Measurements from ENCODE around the gene CENPX.

The CENPX gene

GRCh38 chr17:82055023-82055964 lies 32.6 kb upstream of the CENPX start:
- DNase-seq: no peak

- no peak for DNase-seq
Observed at GRCh38 chr17:82054351-82055022, 31.8 kb upstream of the CENPX start.

DNA sequence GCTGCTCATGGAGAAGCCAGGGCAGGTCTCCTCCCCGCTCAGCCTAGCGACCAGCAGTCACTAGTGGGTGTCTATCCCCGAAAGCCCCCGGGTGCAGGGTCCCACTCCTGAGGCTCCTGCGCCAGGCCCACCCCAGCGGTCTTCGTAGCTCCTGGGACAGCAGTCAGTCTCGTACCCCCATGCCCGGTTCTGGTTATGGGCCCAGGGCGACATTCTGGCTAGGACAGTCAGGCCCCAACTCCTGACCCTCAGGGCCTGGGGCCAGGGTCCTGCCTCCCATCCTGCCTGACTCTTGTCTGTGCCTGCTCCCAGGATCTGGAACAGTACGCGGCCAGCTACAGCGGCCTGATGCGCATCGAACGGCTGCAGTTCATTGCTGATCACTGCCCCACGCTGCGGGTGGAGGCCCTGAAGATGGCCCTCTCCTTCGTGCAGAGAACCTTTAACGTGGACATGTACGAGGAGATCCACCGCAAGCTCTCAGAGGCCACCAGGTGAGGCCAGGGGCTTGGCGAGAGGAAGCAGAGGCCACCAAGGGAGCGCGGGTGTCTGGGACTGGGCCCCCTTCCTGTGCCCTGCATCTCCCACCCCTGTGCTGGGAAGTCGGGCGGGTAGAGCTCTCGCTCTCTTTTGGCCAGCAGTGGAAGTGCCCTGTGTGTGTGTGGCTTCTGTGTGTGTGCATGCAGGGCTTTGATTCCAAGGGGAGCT lies 31.0 kb upstream of the CENPX start:
- no peak for DNase-seq

GRCh38 chr17:82053130-82053529 lies 30.5 kb upstream of the CENPX start:
- DNase-seq: no peak

GRCh38 chr17:82052638-82053059 lies 30.0 kb upstream of the CENPX start:
- no peak for DNase-seq

GRCh38 chr17:82051776-82052637 lies 29.3 kb upstream of the CENPX start, which contains the start of the genes GPS1 and RFNG:
Gene GPS1, plus strand, starts transcription at chr17:82051898. Its CDS starts 34 bp downstream, at chr17:82051932.
Gene RFNG, minus strand, starts transcription at chr17:82051811. Its CDS starts 45 bp downstream, at chr17:82051766.
- DNase-seq: peak; percentile 75 to 79

DNA sequence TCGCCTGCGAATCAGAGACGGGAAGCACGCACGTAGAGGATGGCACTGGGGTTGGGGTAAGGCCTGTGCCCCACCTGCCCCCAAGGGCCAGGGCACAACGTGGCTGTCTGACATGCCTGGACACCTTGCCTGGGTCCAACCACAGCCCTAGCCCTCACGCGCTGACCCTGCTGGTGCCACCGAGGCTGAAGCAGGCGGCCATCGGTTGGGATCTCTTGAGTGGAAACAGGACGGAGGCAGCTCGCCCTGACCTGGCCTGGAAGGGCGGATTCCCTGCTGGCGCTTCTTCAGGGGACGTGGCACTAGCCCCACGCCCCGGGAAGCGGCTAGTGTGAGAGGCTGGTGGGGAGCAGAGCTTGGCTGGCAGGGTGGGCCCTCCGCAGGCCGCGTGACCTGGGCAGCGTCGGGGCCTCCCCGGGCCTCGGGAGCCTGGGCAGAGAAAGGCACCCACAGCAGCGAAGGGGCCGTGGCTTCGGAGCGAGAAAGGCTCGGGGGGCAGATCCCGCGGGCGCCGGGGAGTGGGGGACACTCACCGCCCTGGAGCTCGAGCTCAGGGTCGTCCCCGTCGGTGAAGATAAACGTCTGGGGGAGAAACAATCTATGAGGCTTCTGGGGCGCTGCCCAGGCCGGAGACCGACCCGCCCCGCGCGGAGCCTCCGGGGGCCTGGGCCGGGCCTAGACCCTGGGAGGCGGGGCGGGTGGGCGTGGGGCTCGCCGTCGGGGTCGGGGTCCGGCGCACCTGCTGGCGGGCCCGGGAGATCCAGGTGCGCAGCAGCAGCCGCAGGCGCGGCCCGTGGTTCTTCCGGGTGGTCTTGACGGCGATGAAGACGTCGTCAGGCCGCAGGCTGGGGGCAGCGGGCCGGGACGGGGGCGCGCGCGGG lies 28.3 kb upstream of the CENPX start:
- no peak for DNase-seq

- no peak for DNase-seq
Observed at GRCh38 chr17:82050152-82050760, 27.6 kb upstream of the CENPX start.

GRCh38 chr17:82049521-82049971 lies 26.9 kb upstream of the CENPX start:
- DNase-seq: no peak

- no peak for DNase-seq
Observed at GRCh38 chr17:82049106-82049505, 26.4 kb upstream of the CENPX start.

DNA sequence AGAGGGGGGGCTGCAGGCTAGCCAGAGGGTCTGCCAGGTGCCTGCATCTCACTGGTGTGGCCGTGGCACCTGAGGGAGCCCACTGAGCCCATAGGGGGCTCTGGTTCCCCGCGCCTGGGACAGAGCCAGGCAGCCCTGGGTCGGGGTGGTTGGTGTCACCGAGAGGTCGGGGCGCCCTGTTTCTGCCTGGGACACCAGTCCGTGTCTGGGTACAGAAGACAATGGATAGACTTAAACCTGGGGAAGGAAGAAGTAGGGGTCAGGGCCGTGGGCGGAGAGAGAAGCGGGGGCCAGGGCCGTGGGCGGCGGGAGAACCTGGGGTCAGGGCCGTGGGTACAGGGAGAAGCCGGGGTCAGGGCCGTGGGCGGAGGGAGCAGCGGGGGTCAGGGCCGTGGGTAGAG lies 25.9 kb upstream of the CENPX start:
- no peak for DNase-seq

DNA sequence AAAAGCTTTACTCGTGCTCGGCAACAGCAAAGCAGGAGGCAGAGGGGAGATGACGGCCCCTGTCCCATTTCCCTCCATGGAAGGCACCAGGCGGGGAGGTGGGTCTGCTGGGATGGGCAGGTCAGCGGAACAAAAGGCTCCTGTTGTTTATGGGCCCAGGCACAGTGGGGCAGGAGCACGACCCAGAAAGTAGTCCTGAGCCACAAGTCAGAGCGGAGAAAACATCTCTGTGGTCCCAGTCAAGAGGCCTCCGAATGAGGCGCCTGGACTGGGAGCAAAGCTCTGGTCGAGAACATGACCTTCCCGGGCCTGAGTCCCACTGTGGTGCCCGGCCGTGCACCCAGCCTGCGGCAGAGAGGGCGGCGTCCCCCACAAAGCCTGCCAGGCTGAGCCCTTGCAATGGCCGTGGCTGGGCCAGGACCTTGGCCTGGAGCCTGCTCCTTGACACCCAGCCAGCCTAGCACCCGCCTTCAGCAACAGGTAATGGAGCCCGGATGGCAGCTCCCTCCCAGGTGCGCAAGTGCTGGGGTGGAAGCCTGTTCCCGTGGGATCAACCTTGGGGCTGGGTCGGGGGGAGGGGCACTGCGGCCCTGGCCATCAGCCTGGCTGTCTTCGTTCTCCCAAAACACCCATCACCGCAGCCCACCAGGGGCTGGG lies 25.4 kb upstream of the CENPX start:
- DNase-seq: no peak

DNA sequence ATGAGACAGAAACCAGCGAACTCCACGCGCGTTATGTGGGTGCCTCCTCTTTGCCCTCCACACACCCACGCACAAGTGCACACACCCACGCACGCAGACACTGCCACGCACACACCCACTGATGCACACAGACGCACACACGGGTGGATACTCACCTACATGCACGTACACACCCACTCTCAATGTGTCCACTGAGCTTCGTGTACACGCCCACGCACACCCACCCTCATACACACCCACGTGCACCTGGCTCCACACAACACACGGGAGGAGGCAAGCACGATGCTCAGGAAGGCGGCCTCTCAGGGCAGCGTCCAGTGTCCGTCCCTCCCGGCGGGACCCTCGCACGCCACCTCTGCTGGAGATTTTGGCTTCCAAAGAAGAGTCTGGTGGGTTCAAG lies 24.7 kb upstream of the CENPX start:
- no peak for DNase-seq

DNA sequence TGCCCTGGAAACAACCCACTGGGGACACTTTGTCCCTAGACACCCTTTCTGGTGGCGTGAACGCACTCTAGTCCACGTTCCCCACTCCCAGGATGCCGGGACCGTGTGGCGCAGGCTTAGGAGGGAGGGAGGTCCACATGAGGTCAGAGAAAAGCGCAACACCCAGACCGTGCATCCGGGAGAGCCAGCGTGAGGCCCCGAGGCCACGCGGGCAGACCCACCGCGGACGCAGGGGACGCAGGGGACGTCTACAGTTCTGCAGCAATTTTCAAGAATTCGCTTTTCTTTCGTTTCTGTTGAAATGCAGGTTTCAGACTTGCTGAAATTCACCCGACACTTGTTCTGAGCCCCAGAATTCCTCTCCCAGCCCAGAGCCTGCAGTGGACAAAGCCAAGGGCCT lies 24.2 kb upstream of the CENPX start:
- DNase-seq: no peak

DNA sequence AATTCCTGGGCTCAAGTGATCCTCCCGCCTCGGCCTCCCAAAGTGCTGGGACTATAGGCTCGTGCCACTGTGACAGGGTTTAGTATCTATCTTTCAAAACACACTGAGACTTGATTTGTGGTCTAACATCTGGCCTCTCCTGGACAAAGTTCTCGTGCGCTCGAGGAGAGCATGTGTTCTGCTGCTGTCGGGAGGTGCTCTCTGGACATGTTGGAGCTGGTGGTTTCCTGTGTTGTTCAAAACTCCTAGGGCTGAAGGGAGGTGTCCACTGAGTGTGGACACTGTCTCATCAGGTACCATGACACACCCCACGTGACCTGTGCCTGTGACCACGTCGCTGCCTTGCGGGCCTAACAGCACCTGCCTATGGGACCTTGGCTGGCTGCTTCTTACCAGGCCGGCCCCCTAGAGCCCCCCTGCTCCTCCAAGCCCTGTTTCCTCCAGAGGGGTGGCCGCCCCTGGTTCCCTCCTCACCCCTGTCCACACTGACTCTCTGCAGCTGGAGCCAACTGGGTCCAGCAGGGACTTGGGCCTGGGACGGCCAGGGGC lies 23.3 kb upstream of the CENPX start:
- DNase-seq: no peak

- no peak for DNase-seq
Observed at GRCh38 chr17:82043507-82043906, 20.8 kb upstream of the CENPX start.

- no peak for DNase-seq
Observed at GRCh38 chr17:82042649-82043048, 20.0 kb upstream of the CENPX start.

DNA sequence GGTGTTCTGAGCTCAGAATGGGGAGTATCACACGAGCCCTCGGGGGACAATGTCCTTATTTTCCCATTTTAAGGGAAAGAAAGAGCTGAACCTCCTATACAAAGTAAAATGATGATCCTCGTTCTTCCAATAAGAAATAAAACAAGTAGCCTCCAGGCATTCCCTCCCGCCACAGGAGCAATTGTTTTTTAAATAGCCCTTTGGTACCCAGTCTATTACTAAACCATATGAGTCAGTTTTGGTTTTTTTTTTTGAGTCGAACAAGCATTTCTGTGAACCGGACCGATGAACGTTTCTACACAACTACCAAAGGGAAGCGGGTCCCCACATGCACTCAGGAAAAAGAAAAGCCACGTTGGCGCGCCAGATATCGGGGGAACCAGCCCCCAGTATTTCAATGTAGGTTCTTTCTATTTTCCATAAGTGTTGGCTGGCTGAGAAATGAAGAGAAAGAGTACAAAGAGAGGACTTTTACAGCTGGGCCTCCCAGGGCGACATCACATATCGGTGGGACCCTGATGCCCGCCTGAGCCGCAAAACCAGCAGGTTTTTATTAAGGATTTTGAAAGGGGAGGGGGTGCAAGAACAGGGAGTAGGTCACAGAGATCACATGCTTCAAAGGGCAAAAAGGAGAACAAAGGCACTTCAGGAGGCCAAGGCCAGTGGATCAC lies 18.6 kb upstream of the CENPX start:
- DNase-seq: no peak

GRCh38 chr17:82039695-82040299 lies 17.1 kb upstream of the CENPX start:
- no peak for DNase-seq
